Spleen (tissue), 11 donors: Measurements from ENCODE around the gene CD8B. TPM values are rescaled to one million over a fixed set of nuclear protein-coding genes. Genes with fewer than 3 reads are reported as not detected.

Experiments used
- DNase-seq: peaks from one replicate; pipeline ENCODE4 v3.0.0-alpha.2; 2020
- H3K27ac ChIP-seq, 8 donors: fragments of 200-600 bp; sonication (generic) in 7 of 8; 1 replicate in 4 of 8; 2 replicates in 4 of 8; pipeline versions ENCODE4 v1.5.0 to v1.8.0; 2016 to 2021; ENCODE audit warnings: inconsistent platforms in 4 of 8, mild to moderate bottlenecking in 4 of 8, moderate library complexity in 1 of 8
- H3K27me3 ChIP-seq, 7 donors: fragments of 200-600 bp; sonication (generic) in 6 of 7; replicated peaks in 1 of 7; 1 replicate in 4 of 7; 2 replicates in 3 of 7; pipeline versions ENCODE4 v1.5.0 to v1.8.0; 2016 to 2021; ENCODE audit warnings: inconsistent platforms in 3 of 7, mild to moderate bottlenecking in 1 of 7
- H3K36me3 ChIP-seq, 6 donors: fragments of 200-600 bp; sonication (generic) in 5 of 6; 1 replicate in 4 of 6; 2 replicates in 2 of 6; pipeline versions ENCODE4 v1.5.0 to v1.8.0; 2016 to 2021; ENCODE audit warnings: inconsistent platforms in 2 of 6
- H3K4me1 ChIP-seq, 6 donors: fragments of 200-600 bp; sonication (generic) in 5 of 6; 1 replicate in 3 of 6; 2 replicates in 3 of 6; pipeline versions ENCODE4 v1.5.0 to v1.8.0; 2016 to 2021; ENCODE audit warnings: inconsistent platforms in 3 of 6
- H3K4me3 ChIP-seq, 8 donors: fragments of 200-600 bp; sonication (generic) in 7 of 8; 1 replicate in 4 of 8; 2 replicates in 4 of 8; pipeline versions ENCODE4 v1.5.0 to v1.8.0; 2016 to 2021; ENCODE audit warnings: inconsistent platforms in 4 of 8, mild to moderate bottlenecking in 4 of 8, moderate library complexity in 2 of 8
- H3K9me3 ChIP-seq, 8 donors: fragments of 200-600 bp; sonication (generic) in 7 of 8; 1 replicate in 4 of 8; 2 replicates in 4 of 8; pipeline versions ENCODE4 v1.5.0 to v1.8.0; 2016 to 2021; ENCODE audit warnings: inconsistent platforms in 4 of 8
- CTCF ChIP-seq, 11 experiments: fragments of 200-600 bp in 7 of 11; fragments of 450-650 bp in 4 of 11; sonication (generic) in 4 of 11; IDR thresholded peaks in 8 of 11; conservative IDR thresholded peaks in 3 of 11; 1 replicate in 7 of 11; 2 replicates in 4 of 11; pipeline versions ENCODE4 v1.4.0 to v1.8.0; 2016 to 2021; ENCODE audit warnings: antibody characterized with exemption in 11 of 11, inconsistent platforms in 4 of 11, mild to moderate bottlenecking in 1 of 11
- POLR2A ChIP-seq, 3 donors: fragments of 450-650 bp; IDR thresholded peaks; one replicate each; pipeline ENCODE4 v1.5.1; 2017; ENCODE audit warnings: antibody characterized with exemption in 3 of 3, mild to moderate bottlenecking in 1 of 3
- POLR2AphosphoS5 ChIP-seq, 3 donors: sonication (generic); formaldehyde crosslinking; IDR thresholded peaks; one replicate each; pipeline ENCODE4 v1.5.1; 2017; ENCODE audit warnings: antibody characterized with exemption in 3 of 3
- WGBS, 5 donors: extraction: QIAGEN DNeasy Blood & Tissue Kit in 3 of 5; methylation state at CpG; one replicate each; pipeline versions ENCODE4 v1.1.5 to v1.1.7; 2013 to 2018; 5-methylcytosine and 5-hydroxymethylcytosine counted together
- intact Hi-C: fragments of 100-400 bp; cut with DNase I; formaldehyde crosslinking; loops from one replicate; pipeline ENCODE4 v1.15.0; 2023; ENCODE audit warnings: low total_unique reads
- polyA plus RNA-seq, 3 donors: library from polyadenylated mRNA; stranded (reverse); fragments of 200-250 nt; gene quantifications; one replicate each; pipeline ENCODE4 v1.2.1, GENCODE V29; 2013
- total RNA-seq, 7 donors: library from RNA; depleted of rRNA in 3 of 7; stranded (reverse); fragments of >200 nt in 3 of 7; fragmentation: NEBNext Ultra II Directional in 4 of 7; extraction: Animal tissue kit (Norgen Biotek cat#: 25700) in 4 of 7; gene quantifications; one replicate each; pipeline versions ENCODE4 v1.1.0 to v1.2.1, GENCODE V29; 2016 to 2021
- donor health status: healthy with polysubstance abuse.
- donor health status: DM: no; HTN: no; CAD: no; lungs with moderate emphysema.
- donor health status: DM: no; HTN: no; CAD: no.
- donor health status: Bipolar disorder and iron deficiency.
- donor health status: healthy.
- donor health status: DM: no; HTN: no; CAD: no.
- donor health status: DM: yes; HTN: yes; CAD: no.

CD8B gene
- total and polyA plus RNA-seq, 10 donors = 5.0 to 24.3 (median 17.0) TPM

- no peaks in the 10 kb centered on the region for H3K27me3 ChIP-seq
- WGBS, 5 donors = 36 to 57% (median 46%) methylated on average over 4 of the region's 4 CpGs
- peaks cover 0 to 72% (median 46%) of the 10 kb centered on the region in 6 donors for H3K36me3 ChIP-seq
- H3K4me1 ChIP-seq = peaks cover 0 to 15% (median 8%) of the 10 kb centered on the region in 6 donors
- no peak overlapping the region for H3K27ac ChIP-seq
- H3K9me3 ChIP-seq = no peaks in the 10 kb centered on the region
- DNase-seq = no peak
- no peak for TF ChIP-seq POLR2AphosphoS5 (IDR thresholded peaks at IDR 0.05)
- no peak for TF ChIP-seq CTCF (IDR thresholded peaks at IDR 0.05 in 8 of 11, conservative IDR thresholded peaks at IDR 0.05 in 3 of 11)
- no peak for TF ChIP-seq POLR2A (IDR thresholded peaks at IDR 0.05)
- intact Hi-C loops = no loop called here
- H3K4me3 ChIP-seq = no peak overlapping the region
Observed at GRCh38 chr2:86775338-86775737, 86.3 kb downstream of the CD8B start.

GRCh38 chr2:86774862-86775261 is 86.8 kb downstream of the CD8B start:
- Histone ChIP-seq H3K27ac (no peak overlapping the region), H3K36me3 (peaks cover 0 to 76% (median 51%) of the 10 kb centered on the region in 6 donors), H3K27me3 (no peaks in the 10 kb centered on the region), H3K4me1 (peaks cover 0 to 12% (median 8%) of the 10 kb centered on the region in 6 donors), H3K4me3 (no peak overlapping the region), H3K9me3 (no peaks in the 10 kb centered on the region)
- 73 to 87% (median 76%) methylated on average over 5 of the region's 5 CpGs for WGBS, 5 donors
- TF ChIP-seq CTCF (IDR thresholded peaks at IDR 0.05 in 8 of 11, conservative IDR thresholded peaks at IDR 0.05 in 3 of 11) (no peak), POLR2A (IDR thresholded peaks at IDR 0.05) (no peak), POLR2AphosphoS5 (IDR thresholded peaks at IDR 0.05) (no peak)
- intact Hi-C loops = no loop called here
- DNase-seq = no peak

- no peak overlapping the region for H3K27ac ChIP-seq
- DNase-seq = no peak
- no peaks in the 10 kb centered on the region for H3K9me3 ChIP-seq
- no peaks in the 10 kb centered on the region for H3K27me3 ChIP-seq
- peaks cover 0 to 4% (median 0%) of the 10 kb centered on the region in 6 donors for H3K4me1 ChIP-seq
- 70 to 79% (median 74%) methylated on average over 5 of the region's 5 CpGs for WGBS, 5 donors
- TF ChIP-seq POLR2A (IDR thresholded peaks at IDR 0.05) (no peak), POLR2AphosphoS5 (IDR thresholded peaks at IDR 0.05) (no peak)
- H3K4me3 ChIP-seq = no peak overlapping the region
- peaks cover 0 to 99% (median 66%) of the 10 kb centered on the region in 6 donors for H3K36me3 ChIP-seq
- intact Hi-C loops = no loop called here
Observed at GRCh38 chr2:86772611-86773010, 89.1 kb downstream of the CD8B start.

GRCh38 chr2:86770816-86771301 is 90.8 kb downstream of the CD8B start:
- intact Hi-C loops = no loop called here
- no peaks in the 10 kb centered on the region for H3K9me3 ChIP-seq
- H3K27me3 ChIP-seq = no peaks in the 10 kb centered on the region
- TF ChIP-seq POLR2A (IDR thresholded peaks at IDR 0.05) (no peak), POLR2AphosphoS5 (IDR thresholded peaks at IDR 0.05) (no peak), CTCF (IDR thresholded peaks at IDR 0.05 in 8 of 11, conservative IDR thresholded peaks at IDR 0.05 in 3 of 11) (no peak)
- no peak overlapping the region for H3K27ac ChIP-seq
- peaks cover 0 to 100% (median 73%) of the 10 kb centered on the region in 6 donors for H3K36me3 ChIP-seq
- no peak overlapping the region for H3K4me3 ChIP-seq
- no peak for DNase-seq
- H3K4me1 ChIP-seq = peaks cover 0 to 4% (median 0%) of the 10 kb centered on the region in 6 donors
- WGBS, 5 donors = 90 to 96% (median 93%) methylated on average over 6 of the region's 6 CpGs
